Islet of Langerhans (tissue), 1 donor: Measurements from ENCODE around the gene FOXF2.

Experiments used
- FAIRE-seq: peaks from one replicate; lab custom pipeline; 2011; peaks lifted over from hg19 to GRCh38; lab: Jason Lieb, UNC

The FOXF2 gene

GRCh38 chr6:1409774-1410465 is 20.5 kb downstream of the FOXF2 start:
- no peak for FAIRE-seq

DNA sequence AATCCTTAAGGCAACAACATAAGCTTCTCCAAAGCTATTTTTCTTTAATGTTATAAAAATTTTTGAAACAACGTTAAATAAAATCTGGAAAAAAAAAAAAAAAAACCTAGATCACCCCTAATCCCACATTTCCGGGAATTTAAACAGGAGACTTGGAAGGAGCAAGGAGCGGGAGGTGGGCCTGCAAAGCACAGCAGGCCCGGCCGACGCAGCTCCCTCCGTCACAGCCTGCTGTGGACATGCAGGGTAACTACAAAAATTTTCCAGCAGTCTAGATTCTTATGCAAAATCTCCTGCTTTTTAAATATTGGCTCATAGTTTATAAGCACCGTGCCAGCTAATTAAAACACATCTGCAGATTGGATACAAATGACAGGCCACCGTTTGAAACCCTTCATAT is 23.5 kb downstream of the FOXF2 start:
- no peak for FAIRE-seq

DNA sequence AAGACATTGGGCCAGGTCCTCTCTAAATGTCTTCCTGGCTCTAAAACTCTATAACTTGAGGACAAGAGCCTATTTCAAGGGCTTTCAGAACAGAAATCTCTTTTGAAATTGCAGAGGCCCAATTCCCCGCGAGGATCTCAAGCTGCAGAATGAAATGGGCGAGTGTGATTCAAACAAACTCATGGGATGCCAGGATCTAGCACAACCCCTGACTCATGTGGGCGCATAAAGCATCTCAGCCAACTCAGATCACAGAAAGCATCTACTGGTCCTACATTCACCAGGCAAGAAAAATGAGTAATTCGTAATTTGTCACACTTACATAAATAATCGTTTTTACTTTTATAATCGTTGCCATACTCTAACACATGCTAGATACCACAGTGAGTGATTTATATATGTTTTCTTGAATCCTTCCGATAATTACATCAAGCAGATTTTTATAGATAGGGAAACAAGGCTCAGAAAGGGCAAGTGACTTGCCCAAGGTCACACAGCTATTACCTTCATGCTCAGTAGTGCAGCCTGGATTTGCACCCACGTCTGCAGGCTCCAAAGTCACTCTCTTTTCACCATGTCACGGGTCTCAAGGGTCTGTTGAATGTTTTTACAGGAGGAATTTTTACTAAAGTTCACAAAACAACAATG is 26.2 kb downstream of the FOXF2 start:
- no peak for FAIRE-seq

GRCh38 chr6:1416191-1416760 is 26.9 kb downstream of the FOXF2 start:
- no peak for FAIRE-seq

DNA sequence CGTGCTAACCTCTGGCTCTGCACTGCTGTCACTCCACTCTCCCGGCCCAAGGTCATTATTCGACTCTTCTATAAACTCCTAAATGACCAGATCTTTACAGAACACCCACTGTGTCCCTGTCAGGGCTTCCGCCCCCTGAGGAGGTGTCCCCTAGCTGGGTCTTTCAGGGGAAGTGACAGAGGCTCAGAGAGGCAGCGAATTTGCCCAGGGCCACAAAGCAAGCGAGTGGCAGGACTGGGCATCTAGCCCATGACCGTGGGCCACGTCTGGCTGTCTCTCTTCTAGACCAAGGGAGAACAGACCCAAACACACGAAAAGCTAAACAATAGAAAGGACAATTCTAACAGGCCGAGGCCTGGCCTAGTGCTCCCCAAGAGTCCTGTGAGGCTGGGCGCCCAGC is 27.4 kb downstream of the FOXF2 start:
- no peak for FAIRE-seq

DNA sequence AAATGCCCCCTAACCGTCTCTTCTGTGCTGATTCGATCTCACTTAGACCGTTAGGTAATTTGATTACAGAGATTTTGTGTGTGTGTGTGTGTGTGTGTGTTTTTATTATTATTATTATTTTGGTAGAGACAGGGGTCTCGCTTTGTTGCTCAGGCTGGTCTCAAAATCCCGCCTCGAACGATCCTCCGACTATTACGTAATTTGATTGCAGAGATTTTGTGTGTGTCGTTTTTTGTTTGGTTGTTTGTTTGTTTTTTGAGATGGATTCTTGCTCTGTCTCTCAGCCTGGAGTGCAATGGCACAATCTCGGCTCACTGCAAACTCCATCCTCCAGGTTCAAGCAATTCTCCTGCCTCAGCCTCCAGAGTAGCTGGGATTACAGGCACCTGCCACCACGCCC is 28.3 kb downstream of the FOXF2 start:
- no peak for FAIRE-seq

DNA sequence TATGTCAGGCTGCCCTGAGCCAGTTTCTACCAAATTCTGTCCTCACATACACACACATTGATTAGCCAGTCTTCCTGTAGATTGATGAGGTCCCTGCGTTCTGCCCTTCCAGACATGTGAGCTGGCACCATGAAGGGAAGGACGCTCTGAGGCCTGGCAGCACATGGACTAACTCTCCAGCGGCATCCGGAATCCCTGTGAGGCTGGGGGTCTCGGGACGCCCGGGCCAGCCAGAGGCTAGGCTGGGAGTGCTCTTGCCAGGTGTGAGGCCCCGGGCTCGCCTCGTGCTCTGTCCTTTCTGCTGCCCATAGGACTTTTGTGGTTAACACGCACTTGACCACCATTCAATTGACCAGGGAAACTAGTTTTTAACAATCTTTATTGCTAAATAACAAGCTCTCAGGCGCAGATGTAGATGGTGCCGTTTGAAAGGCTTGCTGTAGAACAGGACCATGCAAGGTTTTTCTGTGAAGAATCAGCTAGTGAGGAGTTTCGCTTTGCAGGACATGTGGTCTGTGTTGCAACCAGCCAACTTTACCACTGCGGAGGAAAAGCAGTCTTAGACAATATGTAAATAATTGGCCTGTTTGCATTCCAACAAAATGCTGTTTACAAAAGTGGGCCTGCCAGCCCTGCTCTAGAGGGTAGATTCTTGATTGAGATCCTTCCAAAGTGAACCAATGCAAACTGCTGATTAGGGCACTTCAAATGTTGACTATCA is 29.3 kb downstream of the FOXF2 start:
- FAIRE-seq = no peak

DNA sequence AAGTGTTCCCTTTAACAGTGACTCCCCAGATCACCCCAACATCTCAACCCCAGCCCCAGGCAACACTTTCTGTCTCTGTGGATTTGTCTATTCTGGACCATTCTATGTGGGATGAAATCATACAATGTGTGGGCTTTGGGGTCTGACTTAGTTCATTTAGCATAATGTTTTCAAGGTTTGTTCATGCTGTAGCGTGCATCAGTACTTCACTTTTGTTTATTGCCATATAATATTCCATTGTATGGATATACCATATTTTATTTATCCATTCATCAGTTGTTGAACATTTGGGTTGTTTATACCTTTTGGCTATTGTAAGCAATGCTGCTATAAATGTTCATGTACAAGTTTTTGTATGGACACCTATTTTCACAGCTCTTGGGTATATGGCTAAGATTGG is 31.0 kb downstream of the FOXF2 start:
- FAIRE-seq = no peak

GRCh38 chr6:1422290-1422689 is 32.9 kb downstream of the FOXF2 start:
- no peak for FAIRE-seq

DNA sequence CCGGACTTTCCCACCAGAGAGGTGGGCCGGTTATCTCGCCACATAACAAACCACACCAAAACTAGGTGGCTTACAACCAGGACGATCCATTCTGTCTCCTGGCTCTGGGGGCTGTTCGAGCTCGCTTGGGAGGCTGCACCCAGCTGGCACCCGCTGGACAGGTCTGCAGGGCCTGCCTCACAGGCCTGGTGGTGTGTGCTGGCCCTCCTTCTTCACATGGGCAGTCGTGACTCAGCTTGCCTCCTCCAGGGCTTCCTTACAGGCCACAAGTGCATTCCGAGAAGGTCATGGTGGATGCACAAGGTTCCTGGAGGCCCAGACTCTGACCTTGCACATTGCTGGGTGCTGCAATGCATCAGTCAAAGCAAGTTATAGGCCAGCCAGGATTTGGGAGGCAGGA is 34.2 kb downstream of the FOXF2 start:
- FAIRE-seq = no peak

- no peak for FAIRE-seq
These were observed 35.0 kb downstream of the FOXF2 start for GRCh38 chr6:1424306-1424927.

GRCh38 chr6:1426416-1426815 is 37.0 kb downstream of the FOXF2 start:
- FAIRE-seq = no peak

DNA sequence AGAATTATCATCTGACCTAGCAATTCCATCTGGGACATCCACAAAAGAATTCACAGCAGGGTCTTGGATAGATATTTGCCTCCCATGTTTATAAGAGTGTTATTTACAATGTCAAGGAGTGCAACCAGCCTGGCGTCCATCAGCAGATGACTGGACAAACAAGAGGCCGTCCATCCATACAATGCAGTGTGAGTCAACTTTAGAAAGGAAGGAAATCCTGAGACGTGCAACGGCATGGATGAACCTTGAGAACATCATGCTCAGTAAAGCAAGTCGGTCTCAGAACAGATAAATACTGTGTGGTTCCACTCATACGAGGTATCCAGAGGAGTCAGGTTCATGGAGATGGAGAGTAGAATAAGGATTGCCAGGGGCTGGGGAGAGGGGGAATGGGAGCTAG is 46.4 kb downstream of the FOXF2 start:
- no peak for FAIRE-seq

DNA sequence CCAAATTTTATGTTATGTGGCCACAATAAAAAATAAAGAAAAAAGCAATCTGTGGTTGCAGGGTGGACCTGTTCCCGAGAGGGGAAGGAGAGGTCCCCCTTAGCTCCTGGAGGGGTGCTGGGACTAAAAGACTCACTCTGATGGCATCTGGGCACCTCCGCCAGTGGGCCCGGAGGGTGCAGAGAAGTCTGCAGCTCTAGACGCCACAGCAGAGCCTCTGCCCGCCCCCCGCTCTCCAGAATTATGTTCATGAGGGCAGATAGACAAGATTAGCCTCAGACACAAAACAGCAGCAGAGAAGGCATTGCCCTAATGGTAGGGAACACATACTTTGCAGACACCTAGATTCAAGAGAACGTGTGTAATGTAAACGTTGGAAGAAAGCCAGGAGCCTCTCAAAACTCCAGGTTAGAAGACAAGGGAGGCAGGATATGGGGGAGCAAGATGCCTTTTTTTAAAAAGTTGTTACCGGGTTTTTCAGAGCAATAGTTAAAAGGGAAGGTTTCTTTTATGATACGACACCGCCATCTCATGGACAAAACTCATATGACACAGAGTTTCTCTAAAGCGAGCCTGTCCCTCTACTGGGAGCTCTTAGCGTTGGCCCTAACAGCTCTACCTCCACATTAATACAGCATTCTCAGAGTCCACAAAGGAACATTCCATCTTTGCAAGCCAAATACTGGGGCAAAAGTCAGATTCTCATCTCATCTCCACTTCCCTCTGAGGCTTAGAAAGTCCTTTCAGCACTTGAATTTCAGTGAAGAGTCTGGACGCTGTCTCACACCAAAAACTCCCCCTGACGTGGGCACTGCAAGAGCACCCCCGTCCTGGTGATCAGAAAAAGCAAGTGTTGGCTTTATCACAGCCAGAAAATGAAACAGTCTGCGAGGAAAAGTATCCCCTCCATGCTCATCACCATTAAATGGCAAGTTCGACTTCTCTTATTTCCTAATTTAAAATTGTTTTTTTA is 47.2 kb downstream of the FOXF2 start:
- peak; percentile 94 for FAIRE-seq

DNA sequence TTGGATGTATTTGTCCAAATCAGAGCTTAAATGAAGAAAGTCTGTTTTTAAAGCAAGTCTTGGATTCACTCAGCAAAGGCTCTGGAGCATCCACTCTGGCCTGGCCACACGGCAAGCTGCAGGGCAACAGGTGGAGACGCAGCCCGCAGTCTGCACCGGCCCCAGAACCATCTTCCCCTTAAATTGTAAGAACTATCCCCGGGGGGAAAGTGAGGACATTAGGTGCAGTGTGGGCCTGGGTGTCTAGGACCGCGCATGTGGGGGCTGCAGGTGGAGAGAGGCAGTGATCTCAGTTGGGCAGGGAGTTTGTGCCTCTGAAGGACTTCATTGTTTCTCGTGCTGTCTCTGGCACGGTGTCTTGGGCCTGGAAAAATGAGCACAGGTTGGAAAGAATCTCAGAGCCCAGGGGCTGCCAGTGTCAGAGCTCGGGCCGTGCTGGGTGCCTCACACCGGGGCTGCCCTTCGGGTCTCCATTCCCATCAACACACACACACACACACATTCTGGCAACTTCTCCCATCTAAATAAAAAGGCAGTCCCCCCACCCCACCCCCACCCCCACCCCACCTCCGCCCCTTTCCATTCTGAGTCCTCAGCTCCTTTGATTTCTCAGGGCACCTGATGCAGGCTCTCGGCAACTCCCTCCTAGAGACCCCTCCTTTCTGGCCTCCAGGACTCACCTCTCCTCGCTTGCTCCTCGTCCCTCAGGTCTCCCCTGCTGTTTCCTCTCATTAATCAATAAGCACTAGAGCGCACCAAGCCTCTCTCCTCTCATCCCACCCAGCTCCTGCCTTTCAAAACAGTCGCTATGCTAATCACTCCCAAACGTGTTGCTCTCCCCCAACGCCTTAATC is 48.4 kb downstream of the FOXF2 start:
- no peak for FAIRE-seq

GRCh38 chr6:1438471-1438881 is 49.1 kb downstream of the FOXF2 start:
- FAIRE-seq = no peak

DNA sequence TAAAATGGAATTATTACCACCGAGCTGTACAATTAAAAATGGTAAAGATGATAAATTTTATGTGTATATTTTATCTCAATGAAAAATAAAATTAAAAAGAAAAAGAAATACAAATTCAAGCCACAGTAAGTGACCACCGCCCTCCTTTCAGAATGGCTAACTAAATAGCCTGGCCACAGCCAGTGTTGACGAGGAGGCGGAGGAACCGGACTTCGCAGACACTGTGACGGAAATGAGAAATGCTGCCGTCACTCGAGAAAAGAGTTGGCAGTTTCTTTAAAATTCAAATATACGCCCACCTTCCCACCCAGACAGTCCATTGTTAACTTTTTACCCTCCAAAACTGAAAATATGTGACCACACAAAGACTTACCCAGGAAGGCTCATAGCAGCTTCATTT is 50.0 kb downstream of the FOXF2 start:
- FAIRE-seq = no peak

GRCh38 chr6:1442929-1443328 is 53.6 kb downstream of the FOXF2 start:
- no peak for FAIRE-seq
